IMR-90 (cell line): Measurements from ENCODE around the gene MDP1. TPM values are rescaled to one million over a fixed set of nuclear protein-coding genes. Genes with fewer than 3 reads are reported as not detected.

Experiments used
- ATAC-seq: fragments of 200-7000 bp; cut with Tn5 transposase; 2 replicates; pipeline ENCODE4 v1.9.1; 2020; ENCODE audit warnings: low read depth, mild to moderate bottlenecking, moderate library complexity
- BruUV-seq: library from RNA; stranded (reverse); fragments of 400-500 nt; replicated peaks from 2 replicates; lab custom pipeline; 2021; lab: Mats Ljungman, UMichigan
- CTCF ChIA-PET: fragments of 300-600 bp; formaldehyde crosslinking; extraction: SDS; loops from one replicate; lab custom pipeline; 2021; ENCODE audit warnings: antibody characterized with exemption; lab: Yijun Ruan, JAX
- POLR2A ChIA-PET: fragments of 300-600 bp; sonication (Branson Sonifier 250); formaldehyde crosslinking; loops from one replicate; lab custom pipeline; 2022; ENCODE audit warnings: antibody characterized with exemption; ENCODE audit not compliant: unreplicated experiment; lab: Charles Lee
- DNase-seq: peaks from one replicate; pipeline ENCODE4 v3.0.0; 2013
- H2AFZ ChIP-seq: replicated peaks from 2 replicates; pipeline ENCODE3; 2013; ENCODE audit warnings: low read length, mild to moderate bottlenecking; ENCODE audit not compliant: poor library complexity
- H2AK5ac ChIP-seq: 2 replicates; pipeline ENCODE4 v1.6.1; 2013; ENCODE audit warnings: low read depth, low read length, inconsistent platforms
- H2AK9ac ChIP-seq: replicated peaks from 2 replicates; pipeline ENCODE3; 2013; ENCODE audit warnings: mild to moderate bottlenecking, low read depth, low read length, moderate library complexity; ENCODE audit not compliant: poor library complexity
- H2BK120ac ChIP-seq: 2 replicates; pipeline ENCODE4 v1.6.1; 2013; ENCODE audit warnings: low read depth, low read length, inconsistent platforms
- H2BK15ac ChIP-seq: 3 replicates; pipeline ENCODE4 v1.6.1; 2013; ENCODE audit warnings: low read depth, low read length, inconsistent platforms
- H2BK20ac ChIP-seq: 2 replicates; pipeline ENCODE4 v1.6.1; 2013; ENCODE audit warnings: low read depth, mild to moderate bottlenecking, inconsistent platforms, low read length, moderate library complexity
- H2BK5ac ChIP-seq: 2 replicates; pipeline ENCODE4 v1.6.1; 2013; ENCODE audit warnings: mild to moderate bottlenecking, low read depth, low read length, inconsistent platforms; ENCODE audit not compliant: poor library complexity, severe bottlenecking
- H3K14ac ChIP-seq: replicated peaks from 2 replicates; pipeline ENCODE4 v1.6.1; 2013; ENCODE audit warnings: low read depth, low read length, inconsistent platforms
- H3K18ac ChIP-seq: 2 replicates; pipeline ENCODE4 v1.6.1; 2013; ENCODE audit warnings: low read depth, low read length, control low read depth
- H3K23ac ChIP-seq: 2 replicates; pipeline ENCODE4 v1.6.1; 2013; ENCODE audit warnings: low read depth, low read length, inconsistent platforms
- H3K27ac ChIP-seq: 2 replicates; pipeline ENCODE4 v1.5.1; 2013; ENCODE audit warnings: mild to moderate bottlenecking, control low read depth, low read length; ENCODE audit not compliant: insufficient read depth
- H3K27me3 ChIP-seq: 2 replicates; pipeline ENCODE4 v1.6.1; 2013; ENCODE audit warnings: low read length; ENCODE audit not compliant: control insufficient read depth, insufficient read depth
- H3K36me3 ChIP-seq: 2 replicates; pipeline ENCODE4 v1.6.1; 2013; ENCODE audit warnings: low read length, mixed read lengths; ENCODE audit not compliant: control insufficient read depth, insufficient read depth
- H3K4ac ChIP-seq: 2 replicates; pipeline ENCODE4 v1.6.1; 2013; ENCODE audit warnings: low read depth, low read length, inconsistent platforms
- H3K4me1 ChIP-seq: 2 replicates; pipeline ENCODE4 v1.6.1; 2013; ENCODE audit warnings: low read length, mixed read lengths; ENCODE audit not compliant: control insufficient read depth, insufficient read depth
- H3K4me2 ChIP-seq: 2 replicates; pipeline ENCODE4 v1.6.1; 2013; ENCODE audit warnings: low read depth, mild to moderate bottlenecking, control low read depth, low read length, moderate library complexity
- H3K4me3 ChIP-seq: 2 replicates; pipeline ENCODE4 v1.5.1; 2013; ENCODE audit warnings: low read depth, mild to moderate bottlenecking, control low read depth, low read length, moderate library complexity; ENCODE audit not compliant: insufficient read depth
- H3K56ac ChIP-seq: 2 replicates; pipeline ENCODE4 v1.6.1; 2013; ENCODE audit warnings: low read length, inconsistent platforms; ENCODE audit not compliant: insufficient read depth; ENCODE audit errors: extremely low read depth
- H3K79me1 ChIP-seq, 2 experiments: 2 replicates each; pipeline ENCODE4 v1.6.1; 2013; ENCODE audit warnings: low read length in 2 of 2, inconsistent platforms in 1 of 2, low read depth in 1 of 2
- H3K9ac ChIP-seq: 2 replicates; pipeline ENCODE4 v1.6.1; 2013; ENCODE audit warnings: low read depth, low read length, control low read depth
- H3K9me1 ChIP-seq: 2 replicates; pipeline ENCODE4 v1.6.1; 2013; ENCODE audit warnings: low read length, inconsistent platforms; ENCODE audit not compliant: insufficient read depth
- H3K9me3 ChIP-seq: 2 replicates; pipeline ENCODE4 v1.6.1; 2013; ENCODE audit warnings: low read length; ENCODE audit not compliant: control insufficient read depth, insufficient read depth
- H4K20me1 ChIP-seq: 2 replicates; pipeline ENCODE4 v1.6.1; 2013; ENCODE audit warnings: low read length, inconsistent platforms; ENCODE audit not compliant: insufficient read depth
- H4K5ac ChIP-seq: 2 replicates; pipeline ENCODE4 v1.6.1; 2013; ENCODE audit warnings: mild to moderate bottlenecking, low read depth, low read length, control low read depth
- H4K8ac ChIP-seq, 2 experiments: 2 replicates each; pipeline ENCODE4 v1.6.1; 2013; ENCODE audit warnings: low read depth in 2 of 2, low read length in 2 of 2, control low read depth in 1 of 2, inconsistent platforms in 1 of 2
- H4K91ac ChIP-seq: 2 replicates; pipeline ENCODE4 v1.6.1; 2013; ENCODE audit warnings: low read depth, low read length, inconsistent platforms; ENCODE audit not compliant: insufficient read depth
- NFE2L2 ChIP-seq: fragments of 150-350 bp; IDR thresholded peaks from 2 replicates; pipeline ENCODE4 v1.6.1; 2016; ENCODE audit warnings: low read depth, mild to moderate bottlenecking, low read length
- WGBS, 2 experiments: methylation state at CpG; one replicate each; pipeline versions ENCODE4 v1.1.5 to v1.1.7; 2013; ENCODE audit warnings: missing lambda C conversion rate in 2 of 2; ENCODE audit not compliant: insufficient read length in 1 of 2; ENCODE audit errors: extremely low coverage in 2 of 2; 5-methylcytosine and 5-hydroxymethylcytosine counted together
- dilution Hi-C: fragments of 300-500 bp; cut with HindIII; formaldehyde crosslinking; loops from one replicate; pipeline ENCODE4 v1.14.3; 2018; ENCODE audit warnings: low sequenced_read_pairs; ENCODE audit not compliant: unreplicated experiment
- in situ Hi-C: fragments of 300-500 bp; cut with MboI; formaldehyde crosslinking; loops from 3 replicates; pipeline ENCODE4 v1.14.3; 2019; ENCODE audit warnings: low sequenced_read_pairs, inconsistent platforms, mixed read lengths
- intact Hi-C: fragments of 100-400 bp; cut with micrococcal nuclease; formaldehyde crosslinking; loops from 2 replicates; pipeline ENCODE4 v1.10.0; 2022
- polyA plus RNA-seq, 3 experiments: library from polyadenylated mRNA; depleted of rRNA; stranded (reverse); fragments of >200 nt; gene quantifications; 2 replicates each; pipeline ENCODE4 v1.2.3, GENCODE V29; 2012; ENCODE audit warnings: low replicate concordance in 1 of 3
- total RNA-seq: library from RNA; depleted of rRNA; stranded (reverse); fragments of >200 nt; gene quantifications from 2 replicates; pipeline ENCODE4 v1.2.3, GENCODE V29; 2012

The MDP1 gene
- total and polyA plus RNA-seq, 2 of the 4 experiments (the other 2 are of a cell fraction) = 15.1 to 17.8 TPM

GRCh38 chr14:24177891-24178290, 38.0 kb downstream of the MDP1 start:
- no peak overlapping the region for H2AK9ac ChIP-seq
- H3K4me3 ChIP-seq = no peak overlapping the region
- no peaks in the 10 kb centered on the region; a peak in 1 of 4 replicates for H3K79me1 ChIP-seq
- H3K4ac ChIP-seq = no peak overlapping the region
- no peak overlapping the region for H2BK120ac ChIP-seq
- no peaks in the 10 kb centered on the region for H3K9me1 ChIP-seq
- no peak overlapping the region for H3K23ac ChIP-seq
- in situ Hi-C loops = no loop called here
- H3K36me3 ChIP-seq = peaks cover 61% of the 10 kb centered on the region
- no peak overlapping the region for H2BK5ac ChIP-seq
- ATAC-seq (no peak), DNase-seq (no peak)
- POLR2A ChIA-PET = no interaction called here
- H3K14ac ChIP-seq = no peak overlapping the region
- H2AFZ ChIP-seq = no peak overlapping the region
- BruUV-seq = no TSS peak
- H3K56ac ChIP-seq = no peak overlapping the region
- no peak overlapping the region for H3K18ac ChIP-seq
- CTCF ChIA-PET = no interaction called here
- dilution Hi-C loops = no loop called here
- H3K9ac ChIP-seq = no peak overlapping the region
- H3K9me3 ChIP-seq = no peaks in the 10 kb centered on the region
- no peak overlapping the region for H4K91ac ChIP-seq
- no peak overlapping the region for H3K4me2 ChIP-seq
- H2BK20ac ChIP-seq = no peak overlapping the region
- H4K8ac ChIP-seq = no peak overlapping the region
- H4K5ac ChIP-seq = no peak overlapping the region
- H3K4me1 ChIP-seq = peaks cover 2% of the 10 kb centered on the region; the same call in 1 of the 2 replicates
- WGBS, 2 experiments = 90% methylated on average over 3 of the region's 14 CpGs; no CpG with 5 or more reads in 1 of the 2 experiments
- intact Hi-C loops = no loop called here
- no peaks in the 10 kb centered on the region for H4K20me1 ChIP-seq
- no peaks in the 10 kb centered on the region for H3K27me3 ChIP-seq
- no peak overlapping the region for H3K27ac ChIP-seq
- no peak for TF ChIP-seq NFE2L2
- H2AK5ac ChIP-seq = no peak overlapping the region
- no peak overlapping the region for H2BK15ac ChIP-seq
